GM19025 (cell line): Measurements from ENCODE around the gene RPP25.
"Not testable (repeated sequence)": the region's sequence is repeated elsewhere in the genome, so short reads cannot be mapped to it uniquely, and the experiment has no call there.

Source experiments
- ATAC-seq: cut with Tn5 transposase; IDR thresholded peaks from one replicate; pipeline ENCODE4 v1.9.1; 2021; ENCODE audit warnings: mild to moderate bottlenecking, low read depth, moderate library complexity; ENCODE audit not compliant: unreplicated experiment

Gene RPP25

DNA sequence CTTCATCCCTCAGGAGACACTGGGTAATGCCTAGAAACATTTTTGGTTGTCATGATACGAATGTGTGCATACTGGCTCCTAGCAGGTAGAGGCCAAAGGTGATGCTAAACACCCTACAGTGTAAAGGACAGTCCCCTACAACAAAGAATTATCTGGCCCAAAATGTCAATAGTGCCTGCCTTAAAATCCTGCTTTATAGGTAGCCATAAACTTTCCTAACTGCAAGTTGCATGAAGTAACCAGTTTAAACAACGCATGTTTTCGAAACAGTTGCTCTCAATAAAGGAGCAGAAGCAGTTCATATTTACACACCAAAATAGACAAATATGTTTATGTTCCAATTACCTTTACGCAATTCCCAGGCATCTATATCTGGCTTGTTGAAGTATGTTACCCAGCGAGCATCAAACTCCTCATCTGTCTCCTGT, 27.8 kb downstream of the RPP25 start:
- ATAC-seq = no peak

DNA sequence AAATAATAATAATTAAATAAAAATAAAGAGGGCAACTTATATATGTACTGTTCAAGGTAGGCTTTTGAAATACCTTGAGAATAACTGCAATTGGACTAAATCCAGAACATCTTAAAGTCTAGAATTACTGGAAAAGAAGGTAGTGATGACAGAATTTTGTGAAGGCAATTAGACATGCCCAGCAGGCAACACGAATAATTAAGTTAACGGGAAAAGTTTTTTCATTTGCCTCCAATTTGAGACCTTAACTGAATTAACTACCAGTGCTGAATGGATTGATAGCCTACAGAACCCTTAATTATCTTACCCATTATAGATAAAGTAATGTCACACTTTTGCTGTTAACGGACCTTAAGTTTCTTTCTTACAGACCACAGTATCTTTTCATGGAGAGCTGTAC, 32.0 kb downstream of the RPP25 start:
- ATAC-seq = no peak

DNA sequence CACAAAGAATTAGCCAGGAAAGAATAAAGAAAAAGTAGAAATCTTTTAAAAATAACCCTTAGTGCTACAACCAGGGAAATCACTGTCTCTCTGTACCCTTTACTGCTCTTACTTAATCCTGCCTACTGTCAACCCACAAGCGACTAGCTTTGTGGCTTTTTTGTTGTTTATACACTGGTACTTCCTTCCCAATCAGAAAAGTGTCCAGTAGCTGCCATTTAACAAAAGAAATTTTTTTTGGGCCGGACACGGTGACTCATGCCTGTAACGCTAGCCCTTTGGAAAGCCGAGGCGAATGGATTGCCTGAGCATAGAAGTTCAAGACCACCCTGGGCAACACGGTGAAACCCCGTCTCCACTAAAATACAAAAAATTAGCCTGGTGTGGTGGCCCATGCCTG, 36.1 kb downstream of the RPP25 start:
- ATAC-seq = no peak

- no peak for ATAC-seq
Observed at GRCh38 chr15:74917676-74918075, 38.9 kb downstream of the RPP25 start.

DNA sequence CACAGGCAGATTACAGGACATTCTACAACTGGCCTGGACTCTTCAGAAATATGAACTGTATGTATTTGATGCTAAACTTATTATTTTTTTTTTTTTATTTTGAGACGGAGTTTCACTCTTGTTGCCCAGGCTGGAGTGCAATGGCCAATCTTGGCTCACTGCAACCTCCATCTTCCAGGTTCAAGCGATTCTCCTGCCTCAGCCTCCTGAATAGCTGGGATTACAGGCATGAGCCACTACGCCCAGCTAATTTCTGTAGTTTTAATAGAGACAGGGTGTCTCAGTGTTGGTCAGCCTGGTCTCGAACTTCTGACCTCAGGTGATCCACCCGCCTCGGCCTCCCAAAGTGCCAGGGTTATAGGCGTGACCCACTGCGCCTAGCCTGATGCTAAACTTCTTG, 42.8 kb downstream of the RPP25 start:
- ATAC-seq = not testable (repeated sequence)

DNA sequence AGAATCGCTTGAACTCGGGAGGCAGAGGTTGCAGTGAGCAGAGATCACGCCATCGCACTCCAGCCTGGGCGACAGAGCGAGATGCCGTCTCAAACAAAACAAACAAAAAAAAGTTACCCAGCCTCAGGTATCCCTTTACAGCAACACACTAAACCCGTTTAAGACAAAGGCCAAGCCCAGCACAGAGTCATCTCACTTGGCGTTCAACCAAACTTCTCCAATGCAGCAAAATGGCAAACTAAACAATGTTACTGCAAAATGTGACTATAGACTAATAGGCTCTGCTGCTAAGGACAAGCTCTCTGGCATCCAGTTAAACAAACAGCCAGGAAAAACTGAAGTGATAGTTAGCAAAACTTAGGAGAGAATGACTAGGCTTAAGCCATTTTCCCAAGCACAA, 43.5 kb downstream of the RPP25 start:
- ATAC-seq = no peak

DNA sequence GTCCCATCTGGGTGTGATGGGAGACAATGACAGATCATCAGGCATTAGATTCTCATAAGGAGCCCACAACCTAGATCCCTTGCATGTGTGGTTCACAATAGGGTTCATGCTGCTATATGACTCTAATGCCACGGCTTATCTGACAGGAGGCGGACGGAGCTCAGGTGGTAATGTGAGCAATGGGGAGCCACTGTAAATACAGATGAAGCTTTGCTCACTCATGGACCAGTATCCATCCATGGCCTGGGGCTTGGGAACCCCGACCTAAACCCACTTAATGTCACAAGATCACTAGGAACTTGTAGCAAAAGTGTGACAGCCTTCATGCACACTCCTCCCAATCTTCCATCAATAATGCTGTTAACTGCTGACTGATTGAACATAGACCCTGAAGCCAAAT, 47.9 kb downstream of the RPP25 start:
- no peak for ATAC-seq

DNA sequence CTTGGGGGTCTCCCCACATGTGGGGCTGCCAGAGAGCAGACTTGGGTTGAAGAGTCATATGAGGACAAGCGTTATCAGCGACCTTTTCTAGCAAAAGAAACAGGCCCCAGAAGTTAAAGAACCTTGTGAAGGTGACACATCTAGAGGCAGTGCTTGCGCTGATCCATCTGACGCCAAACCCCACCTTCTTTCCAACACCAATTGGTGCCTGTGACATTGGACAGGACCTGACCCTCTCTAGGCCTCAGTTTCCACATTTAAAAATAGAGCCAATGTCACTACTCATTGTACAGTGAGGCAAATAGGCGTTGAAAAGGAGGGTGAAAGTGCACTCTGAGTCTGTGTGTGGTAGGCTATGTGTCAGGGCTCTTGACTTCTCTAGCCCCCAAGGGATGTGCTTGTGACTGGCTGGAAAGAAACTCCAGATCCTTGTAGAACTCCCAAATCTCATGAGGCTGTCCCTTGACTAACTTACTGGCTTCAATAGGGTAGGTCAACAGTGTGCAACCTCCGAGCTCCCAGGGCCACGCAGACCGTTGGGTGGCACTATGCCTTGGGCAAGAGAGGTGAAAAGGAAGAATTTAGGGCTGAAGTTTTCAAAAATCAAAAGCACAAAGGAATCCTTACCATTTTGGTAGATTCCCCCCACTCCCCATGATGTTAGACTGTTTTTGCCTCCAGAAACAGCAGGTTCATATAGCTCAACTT, 49.3 kb downstream of the RPP25 start:
- ATAC-seq = no peak

DNA sequence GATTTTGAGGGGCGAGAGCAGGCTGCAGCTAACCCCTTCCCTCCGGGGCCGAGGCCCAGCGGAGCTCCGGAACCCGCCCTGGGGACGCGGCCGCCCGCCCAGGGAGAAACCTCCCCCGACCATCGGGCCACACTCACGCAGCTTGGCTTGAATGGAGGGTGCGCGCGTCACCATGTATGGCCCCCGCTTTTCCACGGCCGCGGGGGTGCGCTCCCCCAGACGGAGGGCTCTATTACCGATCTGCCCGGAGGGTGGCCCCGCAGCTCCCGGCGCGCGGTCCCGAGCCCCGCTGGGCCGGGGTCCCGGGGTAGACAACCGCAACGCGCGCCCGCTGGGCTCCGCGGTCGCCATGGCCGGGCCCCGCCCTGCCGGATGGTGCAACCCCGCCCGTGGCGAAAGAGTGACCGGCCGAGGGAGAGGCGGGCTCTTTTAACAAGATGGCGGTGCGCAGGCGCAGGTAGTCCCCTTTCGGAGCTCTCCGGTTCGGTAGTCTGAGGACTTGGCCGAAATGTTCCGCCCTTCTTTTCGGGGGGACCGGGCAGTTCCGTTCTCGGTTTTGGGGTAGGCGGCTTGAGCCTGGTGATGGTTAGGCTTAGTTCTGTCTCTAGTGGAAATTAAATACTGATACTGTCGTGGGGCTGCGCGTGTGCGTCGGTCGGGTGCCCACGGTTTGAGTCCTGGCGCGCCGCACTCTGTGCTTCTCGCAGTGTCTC, 50.0 kb downstream of the RPP25 start, which contains the start of gene FAM219B:
FAM219B (minus strand) TSS at position 402 of the 713 bp plus-strand sequence; CDS start at position 351, 51 bp downstream.
- ATAC-seq = peak; percentile 88

- peak; percentile 7 for ATAC-seq
Observed at GRCh38 chr15:74906067-74906449, 50.5 kb downstream of the RPP25 start.
